ENCODE results near the gene RPSA. TPM values are rescaled to one million over a fixed set of nuclear protein-coding genes. Genes with fewer than 3 reads are reported as not detected.

Gene RPSA
- total and polyA plus RNA-seq, 2 donors from 2014 or later: 806 to 1,249 TPM

DNA sequence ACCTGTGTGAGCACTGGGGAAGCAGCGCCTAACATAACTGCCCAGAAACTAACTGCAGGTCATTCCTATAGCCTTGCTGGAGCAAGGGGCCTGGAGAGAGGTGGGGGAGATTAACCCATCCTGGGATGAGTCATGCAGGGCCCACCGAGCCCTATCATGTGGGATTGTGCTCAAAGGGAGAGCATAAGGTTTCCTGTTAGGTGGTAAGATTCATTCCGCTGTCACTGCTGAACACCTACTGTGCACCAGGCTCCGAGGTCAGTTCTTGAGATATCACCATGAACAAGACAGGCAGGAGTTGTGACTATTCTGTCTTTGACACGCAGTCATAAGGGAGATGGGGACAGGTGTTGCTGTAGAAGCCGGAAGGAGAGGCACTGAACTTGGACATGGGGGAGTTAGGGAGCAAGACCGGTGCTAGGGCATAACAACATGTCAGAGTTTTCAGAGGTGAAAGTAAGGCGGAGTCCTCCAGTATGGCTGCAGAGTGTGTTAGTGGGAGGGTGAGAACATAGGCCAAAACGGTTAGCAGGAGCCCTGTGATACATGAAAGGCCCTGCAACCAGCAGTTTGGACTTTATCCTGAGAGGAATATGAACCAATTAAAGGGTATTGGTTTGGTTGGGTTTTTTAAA is 20.9 kb upstream of the RPSA start:
- no peaks in the 10 kb centered on the region for H3K27me3 ChIP-seq (ENCODE audit: control insufficient read depth, insufficient read depth, low read length)
- intact Hi-C loops (cut with DNase I): no loop called here
- FAIRE-seq (no peak), DNase-seq (no peak)
- no peaks in the 10 kb centered on the region for H3K9me3 ChIP-seq (ENCODE audit: control insufficient read depth in 2 of 3, insufficient read depth in 1 of 3, low read length in 3 of 3)
- H3K9ac ChIP-seq (ENCODE audit: low read length in 3 of 3): peak overlapping the region in 1 of 3 donors; percentile 17
- peak overlapping the region in 2 of 3 donors; percentile 37 to 92 for H3K4me3 ChIP-seq (ENCODE audit: low read length in 3 of 3)
- peaks cover 0 to 10% (median 8%) of the 10 kb centered on the region in 3 donors for H3K4me1 ChIP-seq (ENCODE audit: control insufficient read depth in 2 of 3, insufficient read depth in 2 of 3, low read depth in 1 of 3, low read length in 3 of 3)
- peaks cover 1 to 4% (median 3%) of the 10 kb centered on the region in 3 donors for H3K36me3 ChIP-seq (ENCODE audit: control insufficient read depth in 2 of 3, insufficient read depth in 3 of 3, low read length in 3 of 3)
- H3K27ac ChIP-seq (ENCODE audit: low read depth in 2 of 2, low read length in 2 of 2): no peak overlapping the region
- TF ChIP-seq, protein P1, sequence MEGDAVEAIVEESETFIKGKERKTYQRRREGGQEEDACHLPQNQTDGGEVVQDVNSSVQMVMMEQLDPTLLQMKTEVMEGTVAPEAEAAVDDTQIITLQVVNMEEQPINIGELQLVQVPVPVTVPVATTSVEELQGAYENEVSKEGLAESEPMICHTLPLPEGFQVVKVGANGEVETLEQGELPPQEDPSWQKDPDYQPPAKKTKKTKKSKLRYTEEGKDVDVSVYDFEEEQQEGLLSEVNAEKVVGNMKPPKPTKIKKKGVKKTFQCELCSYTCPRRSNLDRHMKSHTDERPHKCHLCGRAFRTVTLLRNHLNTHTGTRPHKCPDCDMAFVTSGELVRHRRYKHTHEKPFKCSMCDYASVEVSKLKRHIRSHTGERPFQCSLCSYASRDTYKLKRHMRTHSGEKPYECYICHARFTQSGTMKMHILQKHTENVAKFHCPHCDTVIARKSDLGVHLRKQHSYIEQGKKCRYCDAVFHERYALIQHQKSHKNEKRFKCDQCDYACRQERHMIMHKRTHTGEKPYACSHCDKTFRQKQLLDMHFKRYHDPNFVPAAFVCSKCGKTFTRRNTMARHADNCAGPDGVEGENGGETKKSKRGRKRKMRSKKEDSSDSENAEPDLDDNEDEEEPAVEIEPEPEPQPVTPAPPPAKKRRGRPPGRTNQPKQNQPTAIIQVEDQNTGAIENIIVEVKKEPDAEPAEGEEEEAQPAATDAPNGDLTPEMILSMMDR (IDR thresholded peaks at IDR 0.05; ENCODE audit: borderline replicate concordance, extremely low read depth, insufficient read depth): no peak

DNA sequence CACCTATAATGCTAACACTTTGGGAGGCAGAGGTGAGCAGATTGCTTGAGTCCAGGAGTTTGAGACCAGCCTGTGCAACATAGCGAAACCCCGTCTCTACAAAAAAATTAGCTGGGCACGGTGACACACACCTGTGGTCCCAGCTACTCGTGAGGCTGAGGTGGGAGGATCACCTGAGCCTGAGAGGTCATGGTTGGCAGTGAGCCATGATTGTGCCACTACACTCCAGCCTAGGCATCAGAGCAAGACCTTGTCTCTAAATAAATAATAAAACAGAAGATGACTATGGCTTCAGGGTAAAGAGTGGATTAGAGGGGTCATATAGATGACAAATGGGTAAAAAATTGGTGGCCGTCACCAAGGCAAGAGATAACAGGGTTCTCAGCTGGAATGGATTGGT is 20.2 kb upstream of the RPSA start:
- H3K27me3 ChIP-seq (ENCODE audit: control insufficient read depth, insufficient read depth, low read length): no peaks in the 10 kb centered on the region
- TF ChIP-seq, protein P1 (IDR thresholded peaks at IDR 0.05; ENCODE audit: borderline replicate concordance, extremely low read depth, insufficient read depth): no peak
- H3K4me1 ChIP-seq (ENCODE audit: control insufficient read depth in 2 of 3, insufficient read depth in 2 of 3, low read depth in 1 of 3, low read length in 3 of 3): peaks cover 0 to 10% (median 8%) of the 10 kb centered on the region in 3 donors
- H3K9ac ChIP-seq (ENCODE audit: low read length in 3 of 3): no peak overlapping the region
- no peak overlapping the region for H3K4me3 ChIP-seq (ENCODE audit: low read length in 3 of 3)
- no peaks in the 10 kb centered on the region for H3K9me3 ChIP-seq (ENCODE audit: control insufficient read depth in 2 of 3, insufficient read depth in 1 of 3, low read length in 3 of 3)
- H3K27ac ChIP-seq (ENCODE audit: low read depth in 2 of 2, low read length in 2 of 2): no peak overlapping the region
- peaks cover 2 to 11% (median 8%) of the 10 kb centered on the region in 3 donors for H3K36me3 ChIP-seq (ENCODE audit: control insufficient read depth in 2 of 3, insufficient read depth in 3 of 3, low read length in 3 of 3)
- intact Hi-C loops (cut with DNase I): no loop called here
- FAIRE-seq (no peak), DNase-seq (no peak)

DNA sequence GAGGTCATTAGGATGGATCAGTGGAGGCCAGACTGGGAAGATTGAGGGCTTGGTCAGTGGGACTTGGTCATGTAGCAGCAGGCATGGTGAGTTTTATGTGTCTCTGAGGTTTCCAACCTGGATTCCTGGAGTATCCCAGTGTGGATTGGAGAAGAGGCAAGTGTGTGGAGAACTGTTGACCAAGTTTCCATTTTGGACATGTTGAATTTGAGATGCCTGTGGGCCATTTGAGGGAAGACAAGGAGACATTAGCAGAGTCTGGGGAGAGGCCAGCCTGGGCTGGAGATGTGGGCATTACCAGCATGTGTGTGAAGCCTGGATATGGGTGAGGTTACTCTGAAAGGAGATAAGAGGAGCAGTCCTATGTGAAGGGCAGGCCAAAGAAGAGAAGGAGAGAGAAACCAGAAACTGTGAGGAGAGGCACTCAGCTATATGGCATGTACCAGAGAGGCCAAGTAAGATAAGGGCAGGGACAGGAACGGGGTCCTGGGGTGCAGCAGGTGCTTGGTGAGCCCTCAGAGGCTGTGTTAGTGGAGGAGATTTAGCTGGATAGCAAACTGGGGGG is 19.0 kb upstream of the RPSA start:
- FAIRE-seq: no peak
- Histone ChIP-seq H3K4me3 (ENCODE audit: low read length in 3 of 3) (no peak overlapping the region), H3K27me3 (ENCODE audit: control insufficient read depth, insufficient read depth, low read length) (no peaks in the 10 kb centered on the region), H3K9me3 (ENCODE audit: control insufficient read depth in 2 of 3, insufficient read depth in 1 of 3, low read length in 3 of 3) (no peaks in the 10 kb centered on the region), H3K27ac (ENCODE audit: low read depth in 2 of 2, low read length in 2 of 2) (no peak overlapping the region), H3K36me3 (ENCODE audit: control insufficient read depth in 2 of 3, insufficient read depth in 3 of 3, low read length in 3 of 3) (peaks cover 4 to 19% (median 11%) of the 10 kb centered on the region in 3 donors), H3K9ac (ENCODE audit: low read length in 3 of 3) (no peak overlapping the region), H3K4me1 (ENCODE audit: control insufficient read depth in 2 of 3, insufficient read depth in 2 of 3, low read depth in 1 of 3, low read length in 3 of 3) (peaks cover 0 to 10% (median 8%) of the 10 kb centered on the region in 3 donors)
- TF ChIP-seq, protein P1 (IDR thresholded peaks at IDR 0.05; ENCODE audit: borderline replicate concordance, extremely low read depth, insufficient read depth): no peak
- intact Hi-C loops (cut with DNase I): no loop called here
- no peak for DNase-seq

Measured in kidney (tissue), 14 donors.